Right lung (tissue), 5 donors: ENCODE measurements around the gene CPHXL2. TPM values are rescaled to one million over a fixed set of nuclear protein-coding genes. Genes with fewer than 3 reads are reported as not detected.

Experiments used
- polyA plus RNA-seq, 5 donors: library from polyadenylated mRNA; unstranded; fragments of 120-200 nt; gene quantifications; one replicate each; pipeline versions ENCODE4 v1.2.1 to v1.2.3, GENCODE V29; 2013; ENCODE audit warnings: inconsistent platforms in 1 of 5, low replicate concordance in 1 of 5; ENCODE audit not compliant: insufficient read length in 5 of 5, insufficient read depth in 1 of 5

Gene CPHXL2
- polyA plus RNA-seq, 5 donors, result 0.09 to 0.30 (median 0.20) TPM; not detected in 1

Other genes starting within 250 kb of the CPHXL2 start
- gene CFDP1, start 243.5 kb downstream of the CPHXL2 start, polyA plus RNA-seq, result 100 to 1,000 TPM; 139 to 173 (median 147) TPM
- gene TMEM170A, start 212.3 kb downstream of the CPHXL2 start, polyA plus RNA-seq, result 10 to 100 TPM; 27.5 to 42.3 (median 37.3) TPM
- gene CHST6, start 181.6 kb downstream of the CPHXL2 start, polyA plus RNA-seq, result 1 to 10 TPM in 3 of 5 donors, under 1 TPM in 2; 0.80 to 2.1 (median 1.6) TPM
- 1 to 10 TPM in 1 of 5 donors, under 1 TPM in 4; 0.44 to 1.0 (median 0.67) TPM for gene CHST5, start 140.9 kb downstream of the CPHXL2 start, polyA plus RNA-seq
- gene TMEM231, start 120.8 kb downstream of the CPHXL2 start, polyA plus RNA-seq, result 10 to 100 TPM; 16.5 to 30.4 (median 26.4) TPM
- gene GABARAPL2, start 110.6 kb downstream of the CPHXL2 start, polyA plus RNA-seq, result 100 to 1,000 TPM; 131 to 151 (median 138) TPM
- gene ADAT1, start 53.7 kb downstream of the CPHXL2 start, polyA plus RNA-seq, result 10 to 100 TPM; 40.7 to 54.5 (median 42.5) TPM
- gene KARS1, start 29.3 kb downstream of the CPHXL2 start, polyA plus RNA-seq, result 100 to 1,000 TPM; 114 to 134 (median 123) TPM
- gene TERF2IP, start 29.2 kb downstream of the CPHXL2 start, polyA plus RNA-seq, result 10 to 100 TPM; 74.8 to 83.9 (median 78.2) TPM
- gene DUXB, start 24.5 kb upstream of the CPHXL2 start, polyA plus RNA-seq, result under 1 TPM in 2 of 5 donors, not detected in 3; 0.18 to 0.28 TPM
- gene CPHXL, start 49.5 kb upstream of the CPHXL2 start, polyA plus RNA-seq, result not detected